Renal cortical epithelial cell (primary cell): Measurements from ENCODE around the gene HDAC7. TPM values are rescaled to one million over a fixed set of nuclear protein-coding genes. Genes with fewer than 3 reads are reported as not detected.

Experiments used
- DNase-seq: peaks from one replicate; pipeline ENCODE4 v3.0.0-alpha.2; 2011; ENCODE audit warnings: low read depth
- total RNA-seq: library from RNA; depleted of rRNA; stranded (reverse); fragments of >200 nt; gene quantifications from 2 replicates; pipeline ENCODE4 v1.2.3, GENCODE V29; 2014

HDAC7 gene
- 16.8 and 56.4 TPM in 2 replicates for total RNA-seq

GRCh38 chr12:47819896-47820630, at the start of gene HDAC7:
HDAC7 (minus strand) TSS chr12:47819903; CDS start chr12:47819785, 118 bp downstream.
- no peak for DNase-seq

GRCh38 chr12:47868552-47869031, 48.9 kb upstream of the HDAC7 start:
- no peak for DNase-seq

- no peak for DNase-seq
Observed at GRCh38 chr12:47868041-47868440, 48.3 kb upstream of the HDAC7 start.

- peak; percentile 58 for DNase-seq
Observed at GRCh38 chr12:47867495-47867941, 47.8 kb upstream of the HDAC7 start.

- DNase-seq, result no peak
Observed at GRCh38 chr12:47864646-47865235, 45.0 kb upstream of the HDAC7 start.

- DNase-seq, result no peak
Observed at GRCh38 chr12:47863985-47864384, 44.3 kb upstream of the HDAC7 start.

- DNase-seq, result no peak
Observed at GRCh38 chr12:47863467-47863866, 43.8 kb upstream of the HDAC7 start.

- no peak for DNase-seq
Observed at GRCh38 chr12:47862881-47863280, 43.2 kb upstream of the HDAC7 start.

- DNase-seq, result no peak
Observed at GRCh38 chr12:47862167-47862750, 42.6 kb upstream of the HDAC7 start.

- DNase-seq, result no peak
Observed at GRCh38 chr12:47860873-47861272, 41.2 kb upstream of the HDAC7 start.

GRCh38 chr12:47860279-47860841, 40.7 kb upstream of the HDAC7 start:
- DNase-seq, result no peak

- DNase-seq, result no peak
Observed at GRCh38 chr12:47858511-47859266, 39.0 kb upstream of the HDAC7 start.

- DNase-seq, result no peak
Observed at GRCh38 chr12:47856721-47857575, 37.2 kb upstream of the HDAC7 start.

- no peak for DNase-seq
Observed at GRCh38 chr12:47856094-47856493, 36.4 kb upstream of the HDAC7 start.

- no peak for DNase-seq
Observed at GRCh38 chr12:47855502-47855901, 35.8 kb upstream of the HDAC7 start.

GRCh38 chr12:47854531-47854930, 34.8 kb upstream of the HDAC7 start:
- DNase-seq, result no peak

- no peak for DNase-seq
Observed at GRCh38 chr12:47852096-47852571, 32.4 kb upstream of the HDAC7 start.

- DNase-seq, result no peak
Observed at GRCh38 chr12:47851303-47851952, 31.7 kb upstream of the HDAC7 start.

GRCh38 chr12:47850153-47851084, 30.7 kb upstream of the HDAC7 start:
- no peak for DNase-seq
